Naive thymus-derived CD4-positive, alpha-beta T cell (primary cell): ENCODE data around the gene CEP85. TPM values are rescaled to one million over a fixed set of nuclear protein-coding genes. Genes with fewer than 3 reads are reported as not detected.

Experiments
- ATAC-seq: fragments of 150-1000 bp; cut with Tn5 transposase; 2 replicates; pipeline ENCODE4 v1.10.0; 2021; ENCODE audit warnings: mild to moderate bottlenecking, moderate library complexity
- CTCF ChIA-PET: fragments of 350-600 bp; sonication (Branson Sonifier 250); formaldehyde crosslinking; loops from one replicate; lab custom pipeline; 2021; ENCODE audit warnings: antibody characterized with exemption; lab: Charles Lee
- POLR2A ChIA-PET: fragments of 350-600 bp; sonication (Branson Sonifier 250); formaldehyde crosslinking; loops from one replicate; lab custom pipeline; 2021; ENCODE audit warnings: antibody characterized with exemption, inconsistent platforms; lab: Charles Lee
- DNase-seq, 9 donors: peaks; one replicate each; pipeline versions ENCODE4 v3.0.0 to v3.0.0-alpha.2; 2020 to 2022; ENCODE audit warnings: mixed read lengths in 1 of 9
- H3K27ac ChIP-seq: one replicate; pipeline ENCODE4 v1.7.0; 2013; ENCODE audit warnings: mild to moderate bottlenecking, low read depth, low read length, moderate library complexity
- H3K27me3 ChIP-seq, 2 donors: one replicate each; pipeline ENCODE4 v1.7.0; 2013; ENCODE audit warnings: low read length in 2 of 2, mild to moderate bottlenecking in 2 of 2, moderate library complexity in 2 of 2; ENCODE audit not compliant: control insufficient read depth in 2 of 2, insufficient read depth in 2 of 2
- H3K36me3 ChIP-seq, 3 experiments: 1 replicate in 2 of 3; 2 replicates in 1 of 3; pipeline ENCODE4 v1.7.0; 2013; ENCODE audit warnings: low read length in 3 of 3, mild to moderate bottlenecking in 3 of 3, moderate library complexity in 1 of 3; ENCODE audit not compliant: insufficient read depth in 3 of 3, control insufficient read depth in 2 of 3
- H3K4me1 ChIP-seq, 2 donors: one replicate each; pipeline ENCODE4 v1.7.0; 2013; ENCODE audit warnings: low read length in 2 of 2, mild to moderate bottlenecking in 2 of 2, moderate library complexity in 1 of 2; ENCODE audit not compliant: control insufficient read depth in 2 of 2, insufficient read depth in 2 of 2
- H3K4me3 ChIP-seq: 2 replicates; pipeline ENCODE4 v1.7.0; 2013; ENCODE audit warnings: mild to moderate bottlenecking, low read length
- H3K9me3 ChIP-seq, 3 experiments: 1 replicate in 2 of 3; 2 replicates in 1 of 3; pipeline ENCODE4 v1.7.0; 2013; ENCODE audit warnings: low read length in 3 of 3; ENCODE audit not compliant: control insufficient read depth in 2 of 3
- H3K27ac Mint-ChIP-seq, 9 donors: one replicate each; pipeline ENCODE4 v1.8.0; 2020 to 2022; ENCODE audit warnings: mixed read lengths in 9 of 9, mild to moderate bottlenecking in 8 of 9, moderate library complexity in 5 of 9, inconsistent platforms in 2 of 9
- H3K27me3 Mint-ChIP-seq, 5 donors: one replicate each; pipeline ENCODE4 v1.8.0; 2021 to 2022; ENCODE audit warnings: mixed read lengths in 5 of 5, mild to moderate bottlenecking in 1 of 5
- H3K36me3 Mint-ChIP-seq, 5 donors: one replicate each; pipeline ENCODE4 v1.8.0; 2020 to 2022; ENCODE audit warnings: mixed read lengths in 5 of 5, mild to moderate bottlenecking in 3 of 5, inconsistent platforms in 1 of 5
- H3K4me1 Mint-ChIP-seq, 7 donors: one replicate each; pipeline ENCODE4 v1.8.0; 2020 to 2022; ENCODE audit warnings: mixed read lengths in 7 of 7, mild to moderate bottlenecking in 3 of 7, inconsistent platforms in 1 of 7
- H3K4me3 Mint-ChIP-seq, 10 donors: one replicate each; pipeline ENCODE4 v1.8.0; 2020 to 2022; ENCODE audit warnings: mild to moderate bottlenecking in 10 of 10, mixed read lengths in 10 of 10, moderate library complexity in 6 of 10, inconsistent platforms in 2 of 10
- H3K9me3 Mint-ChIP-seq, 11 donors: one replicate each; pipeline ENCODE4 v1.8.0; 2020 to 2022; ENCODE audit warnings: mixed read lengths in 11 of 11, mild to moderate bottlenecking in 4 of 11, inconsistent platforms in 1 of 11, moderate library complexity in 1 of 11
- intact Hi-C, 2 donors: fragments of 100-400 bp; cut with micrococcal nuclease; formaldehyde crosslinking; loops; one replicate each; pipeline ENCODE4 v1.15.1; 2023
- polyA plus RNA-seq, 2 donors: library from polyadenylated mRNA; unstranded; fragments of 300-500 nt; fragmentation: Illumina TruSeq; gene quantifications; one replicate each; pipeline ENCODE4 v1.2.3, GENCODE V29; 2021
- total RNA-seq, 6 experiments: library from RNA in 5 of 6; stranded (reverse) in 5 of 6; gene quantifications; 1 replicate in 5 of 6; 2 replicates in 1 of 6; pipeline ENCODE4 v1.2.3 and lab custom pipeline; 2021 to 2026

CEP85 gene
- total and polyA plus RNA-seq, 7 experiments from 2014 or later, result 5.4 to 34.8 (median 18.1) TPM

DNA sequence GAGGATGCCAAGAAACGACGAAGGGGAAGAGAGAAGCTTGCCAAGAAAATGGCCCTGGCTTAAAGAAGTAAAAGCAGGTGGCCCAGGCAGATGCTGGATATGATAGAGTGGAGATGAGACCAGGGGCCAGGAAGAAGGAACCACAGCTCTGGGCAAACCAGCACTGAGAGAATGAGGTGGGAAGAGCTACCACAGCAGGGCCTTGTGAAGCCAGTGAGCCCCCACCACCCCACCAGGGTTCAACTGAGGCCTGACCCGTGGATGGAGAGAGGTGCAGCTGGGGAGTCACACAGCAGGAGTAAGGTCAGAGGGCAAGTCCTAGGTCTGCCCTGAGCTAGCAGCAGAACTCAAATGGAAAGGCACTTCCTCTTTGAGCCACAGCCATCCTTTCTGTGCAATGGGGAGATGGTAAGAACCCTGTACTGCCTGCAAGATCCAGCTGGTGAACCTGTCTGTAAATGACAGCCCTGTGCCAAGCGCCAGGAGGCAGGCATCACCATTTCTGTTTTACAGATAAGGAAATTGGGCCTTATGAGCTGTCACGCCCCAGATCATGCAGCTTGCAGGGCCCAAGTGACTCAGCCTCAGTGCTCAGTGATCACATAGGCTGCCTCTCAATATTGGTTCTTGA, 54.4 kb downstream of the CEP85 start:
- DNase-seq (peak in 1 of 9 donors; percentile 57), ATAC-seq (peak; percentile 3)
- intact Hi-C loops, result loop anchor here (1.0 to 10.0 kb wide), 5 partner anchors 9 to 406 kb away; partner anchors contain the start of gene ARID1A (in 1 of the 2)
- H3K27me3 Mint-ChIP-seq, result no peaks in the 10 kb centered on the region
- peaks cover 0 to 2% (median 0%) of the 10 kb centered on the region in 11 donors for H3K9me3 Mint-ChIP-seq
- Histone ChIP-seq H3K27ac (peak overlapping the region; percentile 86), H3K4me1 (peaks cover 90 to 100% of the 10 kb centered on the region in 2 donors), H3K9me3 (no peaks in the 10 kb centered on the region), H3K36me3 (no peaks in the 10 kb centered on the region), H3K27me3 (no peaks in the 10 kb centered on the region), H3K4me3 (peak overlapping the region; percentile 5)
- H3K4me3 Mint-ChIP-seq, result peak overlapping the region; percentile 33 to 85 (median 76)
- POLR2A ChIA-PET, result interaction anchor here (0.8 to 26.8 kb wide), 7 partner anchors 10 to 93 kb away, joined by 3 to 1967 read pairs (median 5); partner anchors contain the start of genes CD52, SH3BGRL3 and UBXN11
- H3K4me1 Mint-ChIP-seq, result peaks cover 67 to 98% (median 86%) of the 10 kb centered on the region in 7 donors
- CTCF ChIA-PET, result interaction anchor here (0.6 to 17.9 kb wide), 10 partner anchors 9 to 129 kb away, joined by 3 to 541 read pairs (median 8); partner anchors contain the start of genes CD52, SH3BGRL3 and UBXN11
- peak overlapping the region; percentile 85 to 99 (median 96) for H3K27ac Mint-ChIP-seq
- peaks cover 0 to 14% (median 0%) of the 10 kb centered on the region in 5 donors for H3K36me3 Mint-ChIP-seq

DNA sequence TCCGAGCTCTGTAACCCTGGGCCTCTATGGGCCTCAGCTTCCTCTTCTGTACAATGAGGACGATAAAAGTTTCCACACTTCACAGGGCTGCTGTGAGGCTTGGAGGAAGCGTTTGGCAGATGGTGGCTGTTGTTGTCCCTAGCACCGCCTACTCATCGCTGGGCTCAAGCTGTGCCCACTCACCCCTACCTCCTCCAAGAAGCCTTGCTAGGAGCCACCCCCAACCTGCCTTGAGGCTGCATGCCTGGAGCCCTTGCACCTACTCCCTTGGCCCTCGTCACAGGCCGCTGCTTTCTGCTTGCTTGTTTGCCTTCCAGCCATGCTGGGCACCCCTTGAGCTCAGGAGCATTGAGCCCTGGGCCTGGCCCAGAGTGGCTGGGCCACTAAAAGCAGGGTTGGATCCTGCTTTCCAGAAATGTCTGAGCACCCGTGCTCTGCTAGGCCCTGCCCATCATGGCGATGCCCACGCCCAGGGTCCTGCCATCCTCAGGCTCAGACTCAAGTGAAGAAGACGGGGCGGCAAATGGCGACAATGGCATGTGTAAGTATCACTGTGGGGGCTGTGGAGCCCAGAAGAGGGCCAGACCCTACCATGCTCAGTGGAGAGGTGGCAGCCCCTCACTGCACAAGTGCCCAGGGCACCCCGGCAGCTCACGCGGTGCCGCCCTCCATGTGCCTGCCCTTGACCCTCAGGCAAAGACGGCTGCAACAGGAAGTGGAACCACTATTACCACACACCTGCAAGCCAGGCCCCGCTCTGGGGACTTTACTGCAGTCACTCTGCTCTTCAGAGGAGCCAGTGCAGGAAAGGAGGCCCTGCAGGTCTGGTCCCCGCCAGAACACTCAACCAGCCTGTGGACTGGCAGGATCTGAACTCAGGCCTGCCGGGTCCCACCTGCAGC, 55.4 kb downstream of the CEP85 start:
- Histone ChIP-seq H3K27me3 (no peaks in the 10 kb centered on the region), H3K4me3 (peak overlapping the region; percentile 10), H3K4me1 (peaks cover 80 to 90% of the 10 kb centered on the region in 2 donors), H3K27ac (peak overlapping the region; percentile 86), H3K36me3 (no peaks in the 10 kb centered on the region), H3K9me3 (no peaks in the 10 kb centered on the region)
- ChIA-PET POLR2A (interaction anchor here (0.6 to 26.8 kb wide), 10 partner anchors 11 to 143 kb away, joined by 3 to 1967 read pairs (median 4); partner anchors contain the start of genes CD52, DHDDS, SH3BGRL3 and UBXN11), CTCF (interaction anchor here (0.6 to 17.9 kb wide), 9 partner anchors 10 to 128 kb away, joined by 3 to 541 read pairs (median 8); partner anchors contain the start of genes CD52, SH3BGRL3 and UBXN11)
- Mint-ChIP-seq H3K27me3 (no peaks in the 10 kb centered on the region), H3K36me3 (peaks cover 0 to 13% (median 0%) of the 10 kb centered on the region in 5 donors), H3K4me1 (peaks cover 64 to 95% (median 78%) of the 10 kb centered on the region in 7 donors), H3K9me3 (peaks cover 0 to 2% (median 0%) of the 10 kb centered on the region in 11 donors), H3K4me3 (peak overlapping the region; percentile 42 to 85 (median 76)), H3K27ac (peak overlapping the region; percentile 85 to 99 (median 96))
- intact Hi-C loops, result loop anchor here (2.0 to 10.0 kb wide), 4 partner anchors 15 to 405 kb away; partner anchors contain the start of gene ARID1A (in 1 of the 2)
- peak in 2 of 9 donors; percentile 36 to 38 for DNase-seq
- peak; percentile 33 for ATAC-seq

DNA sequence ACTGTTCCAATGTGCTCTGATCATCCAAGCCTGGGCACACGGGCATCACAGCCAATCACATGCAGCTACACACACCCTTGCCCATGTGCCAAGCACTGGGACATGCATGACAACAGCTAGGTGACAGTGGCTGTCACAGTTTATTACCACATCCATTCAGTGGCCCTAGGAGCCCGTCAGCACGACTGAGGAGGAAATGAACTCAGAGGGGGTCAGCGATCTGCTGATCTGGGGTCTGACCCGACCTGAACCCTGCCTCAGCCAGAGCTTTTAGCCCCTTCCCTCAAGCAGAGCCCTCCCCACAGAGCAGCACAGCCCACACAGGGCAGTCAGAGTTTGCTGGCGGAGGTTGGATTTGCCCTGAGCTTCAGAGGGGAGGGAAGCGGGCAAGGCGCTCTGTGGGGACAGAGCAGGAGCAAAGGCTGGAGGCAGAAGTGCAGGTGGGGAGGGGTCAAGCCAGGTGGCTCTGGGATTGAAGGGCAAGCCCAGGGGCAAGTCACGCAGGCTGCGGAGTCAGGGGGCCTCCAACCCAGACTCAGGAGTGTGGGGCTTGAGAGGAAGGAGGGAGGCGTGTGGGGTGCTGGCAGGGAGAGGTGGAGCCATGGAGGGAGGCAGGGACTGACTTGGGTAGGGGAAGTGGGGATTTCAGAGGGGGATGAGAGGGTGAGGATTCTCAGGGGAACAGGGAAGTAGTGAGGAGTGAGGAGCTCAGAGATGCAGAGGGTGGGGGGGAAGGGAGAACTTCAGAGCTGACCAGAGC, 56.3 kb downstream of the CEP85 start:
- no peaks in the 10 kb centered on the region for H3K9me3 Mint-ChIP-seq
- DNase-seq, result no peak

DNA sequence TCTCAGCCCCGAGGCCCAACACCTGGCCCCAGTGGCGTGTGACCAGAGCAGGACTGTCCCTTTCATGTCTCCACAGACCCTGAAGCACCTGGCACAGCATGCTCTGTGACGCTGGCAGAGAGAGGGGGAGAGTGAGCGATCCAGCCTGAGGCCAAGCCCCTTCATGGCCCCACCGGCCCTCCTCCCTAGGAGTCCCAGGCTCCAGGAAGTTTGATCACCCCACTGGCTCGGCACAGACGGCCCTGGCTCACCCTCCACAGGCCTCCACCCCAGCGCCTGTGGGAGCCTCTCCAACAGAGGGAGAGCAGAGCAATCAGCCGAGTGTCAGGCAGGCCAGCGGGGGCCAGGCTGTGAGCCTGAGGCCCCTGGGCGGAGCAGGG, 56.9 kb downstream of the CEP85 start:
- H3K27me3 ChIP-seq, result no peaks in the 10 kb centered on the region
- H3K9me3 ChIP-seq, result no peaks in the 10 kb centered on the region
- H3K4me3 Mint-ChIP-seq, result peak overlapping the region in 8 of 10 donors; percentile 6 to 78 (median 66)
- H3K27ac ChIP-seq, result peak overlapping the region; percentile 86
- H3K4me3 ChIP-seq, result no peak overlapping the region
- ChIA-PET POLR2A (interaction anchor here (1.2 to 26.8 kb wide), 4 partner anchors 12 to 141 kb away, joined by 4 to 1967 read pairs (median 56); partner anchors contain the start of genes CD52, DHDDS, SH3BGRL3 and UBXN11), CTCF (interaction anchor here (1.0 to 17.9 kb wide), 4 partner anchors 9 to 32 kb away, joined by 3 to 541 read pairs (median 67); partner anchors contain the start of genes CD52, SH3BGRL3 and UBXN11)
- H3K36me3 Mint-ChIP-seq, result peaks cover 0 to 19% (median 0%) of the 10 kb centered on the region in 5 donors
- H3K4me1 ChIP-seq, result peaks cover 65 to 75% of the 10 kb centered on the region in 2 donors
- H3K4me1 Mint-ChIP-seq, result peaks cover 52 to 90% (median 76%) of the 10 kb centered on the region in 7 donors
- no peak for ATAC-seq
- intact Hi-C loops, result no loop called here
- H3K27ac Mint-ChIP-seq, result peak overlapping the region; percentile 85 to 99 (median 96)
- H3K27me3 Mint-ChIP-seq, result no peaks in the 10 kb centered on the region
- H3K9me3 Mint-ChIP-seq, result no peaks in the 10 kb centered on the region
- no peak for DNase-seq
- peaks cover 0 to 3% (median 0%) of the 10 kb centered on the region in 3 experiments for H3K36me3 ChIP-seq

More for the DNA sequence above, 56.3 kb downstream of the CEP85 start:
- Mint-ChIP-seq H3K36me3 (peaks cover 0 to 13% (median 0%) of the 10 kb centered on the region in 5 donors), H3K27ac (peak overlapping the region; percentile 85 to 99 (median 96)), H3K27me3 (no peaks in the 10 kb centered on the region), H3K4me3 (peak overlapping the region; percentile 42 to 83 (median 72)), H3K4me1 (peaks cover 55 to 91% (median 75%) of the 10 kb centered on the region in 7 donors)
- Histone ChIP-seq H3K9me3 (no peaks in the 10 kb centered on the region), H3K27ac (peak overlapping the region; percentile 86), H3K36me3 (no peaks in the 10 kb centered on the region), H3K4me1 (peaks cover 71 to 81% of the 10 kb centered on the region in 2 donors), H3K27me3 (no peaks in the 10 kb centered on the region), H3K4me3 (peak overlapping the region; percentile 10)
- ATAC-seq, result peak; percentile 49
- POLR2A ChIA-PET, result interaction anchor here (1.2 to 26.8 kb wide), 4 partner anchors 12 to 142 kb away, joined by 4 to 1967 read pairs (median 56); partner anchors contain the start of genes CD52, DHDDS, SH3BGRL3 and UBXN11
- CTCF ChIA-PET, result interaction anchor here (1.0 to 17.9 kb wide), 5 partner anchors 9 to 32 kb away, joined by 3 to 541 read pairs (median 10); partner anchors contain the start of genes CD52, SH3BGRL3 and UBXN11
- intact Hi-C loops, result no loop called here

DNA sequence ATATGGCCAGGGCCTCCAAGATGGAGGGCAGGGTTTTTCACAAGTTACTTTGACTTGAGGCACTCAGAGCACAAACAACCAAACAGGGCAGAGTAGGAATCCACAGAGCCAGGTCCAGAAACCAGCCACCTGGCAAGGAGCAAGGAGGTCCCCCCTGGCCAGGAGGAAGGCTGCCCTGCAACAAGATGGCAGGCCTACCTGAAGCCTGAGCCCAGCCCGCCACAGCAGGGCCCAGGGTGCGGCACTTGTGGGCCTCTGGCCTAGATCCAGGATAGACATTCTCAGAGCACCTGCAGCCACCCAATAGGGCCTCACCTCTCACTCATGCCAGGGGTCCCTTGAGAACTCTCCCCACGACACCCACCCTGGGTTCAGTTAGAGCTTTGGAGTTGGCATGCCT, 57.4 kb downstream of the CEP85 start:
- H3K36me3 ChIP-seq, result peaks cover 0 to 8% (median 0%) of the 10 kb centered on the region in 3 experiments
- peaks cover 59 to 70% of the 10 kb centered on the region in 2 donors for H3K4me1 ChIP-seq
- Mint-ChIP-seq H3K36me3 (peaks cover 0 to 24% (median 3%) of the 10 kb centered on the region in 5 donors), H3K27me3 (no peaks in the 10 kb centered on the region), H3K4me1 (peaks cover 46 to 90% (median 74%) of the 10 kb centered on the region in 7 donors), H3K27ac (peak overlapping the region; percentile 85 to 99 (median 96)), H3K4me3 (peak overlapping the region in 5 of 10 donors; percentile 17 to 78 (median 58)), H3K9me3 (no peaks in the 10 kb centered on the region)
- ATAC-seq (no peak), DNase-seq (no peak)
- POLR2A ChIA-PET, result interaction anchor here (10.1 to 26.8 kb wide), 2 partner anchors 13 to 22 kb away, joined by 109 to 1967 read pairs; partner anchors contain the start of genes CD52, SH3BGRL3 and UBXN11
- H3K27ac ChIP-seq, result peak overlapping the region; percentile 86
- no peaks in the 10 kb centered on the region for H3K27me3 ChIP-seq
- H3K9me3 ChIP-seq, result no peaks in the 10 kb centered on the region
- CTCF ChIA-PET, result interaction anchor here (1.1 kb wide), 1 partner anchor 8 kb away, joined by 3 read pairs; no protein-coding TSS in a partner anchor
- no peak overlapping the region for H3K4me3 ChIP-seq
- intact Hi-C loops, result no loop called here
